Trophoblast cell (in vitro differentiated cells and primary cell): ENCODE results near the gene PTCD1.

Experiments
- DNase-seq, 2 donors: peaks; one replicate each; pipeline ENCODE4 v3.0.0-alpha.2; 2016
- H2AFZ ChIP-seq: 2 replicates; pipeline ENCODE4 v1.6.1; 2013; ENCODE audit warnings: low read length, moderate library complexity, mild to moderate bottlenecking; ENCODE audit not compliant: insufficient read depth, poor library complexity
- H2AK5ac ChIP-seq: 2 replicates; pipeline ENCODE4 v1.6.1; 2013; ENCODE audit warnings: mild to moderate bottlenecking, low read length
- H2BK120ac ChIP-seq: 2 replicates; pipeline ENCODE4 v1.6.1; 2013; ENCODE audit warnings: low read length, mild to moderate bottlenecking, moderate library complexity; ENCODE audit not compliant: insufficient read depth, poor library complexity
- H2BK12ac ChIP-seq: 2 replicates; pipeline ENCODE4 v1.6.1; 2013; ENCODE audit warnings: mild to moderate bottlenecking, low read length, moderate library complexity
- H2BK5ac ChIP-seq: 2 replicates; pipeline ENCODE4 v1.6.1; 2013; ENCODE audit warnings: low read length, low read depth, moderate library complexity, mild to moderate bottlenecking; ENCODE audit not compliant: poor library complexity
- H3K14ac ChIP-seq: 2 replicates; pipeline ENCODE4 v1.6.1; 2013; ENCODE audit warnings: mild to moderate bottlenecking, low read length
- H3K18ac ChIP-seq: 2 replicates; pipeline ENCODE4 v1.6.1; 2013; ENCODE audit warnings: mild to moderate bottlenecking, low read length
- H3K23ac ChIP-seq: 2 replicates; pipeline ENCODE4 v1.6.1; 2013; ENCODE audit warnings: low read length
- H3K27ac ChIP-seq: 2 replicates; pipeline ENCODE4 v1.5.1; 2013; ENCODE audit warnings: low read depth, mild to moderate bottlenecking, inconsistent platforms, low read length, moderate library complexity
- H3K27me3 ChIP-seq: 2 replicates; pipeline ENCODE4 v1.6.1; 2013; ENCODE audit warnings: inconsistent platforms, mild to moderate bottlenecking, low read length, moderate library complexity; ENCODE audit not compliant: insufficient read depth
- H3K36me3 ChIP-seq, 2 experiments: 1 replicate in 1 of 2; 2 replicates in 1 of 2; pipeline ENCODE4 v1.6.1; 2013; ENCODE audit warnings: low read length in 2 of 2, mild to moderate bottlenecking in 2 of 2, moderate library complexity in 1 of 2; ENCODE audit not compliant: insufficient read depth in 2 of 2, control insufficient read depth in 1 of 2
- H3K4ac ChIP-seq: 2 replicates; pipeline ENCODE4 v1.6.1; 2013; ENCODE audit warnings: low read depth, mild to moderate bottlenecking, low read length, moderate library complexity
- H3K4me1 ChIP-seq, 2 experiments: 1 replicate in 1 of 2; 2 replicates in 1 of 2; pipeline ENCODE4 v1.6.1; 2013; ENCODE audit warnings: low read length in 2 of 2, mild to moderate bottlenecking in 2 of 2, moderate library complexity in 1 of 2; ENCODE audit not compliant: insufficient read depth in 2 of 2, control insufficient read depth in 1 of 2
- H3K4me2 ChIP-seq: 2 replicates; pipeline ENCODE4 v1.6.1; 2013; ENCODE audit warnings: inconsistent platforms, mild to moderate bottlenecking, low read length, moderate library complexity
- H3K4me3 ChIP-seq: 2 replicates; pipeline ENCODE4 v1.5.1; 2013; ENCODE audit warnings: mild to moderate bottlenecking, low read depth, low read length, inconsistent platforms
- H3K79me1 ChIP-seq: one replicate; pipeline ENCODE4 v1.6.1; 2013; ENCODE audit warnings: low read length
- H3K79me2 ChIP-seq: 2 replicates; pipeline ENCODE4 v1.6.1; 2013; ENCODE audit warnings: low read length, mild to moderate bottlenecking; ENCODE audit not compliant: control insufficient read depth, insufficient read depth, poor library complexity
- H3K9ac ChIP-seq: 2 replicates; pipeline ENCODE4 v1.6.1; 2013; ENCODE audit warnings: mild to moderate bottlenecking, low read length
- H3K9me3 ChIP-seq: 2 replicates; pipeline ENCODE4 v1.6.1; 2013; ENCODE audit warnings: low read depth, mild to moderate bottlenecking, control low read depth, inconsistent platforms, low read length; ENCODE audit not compliant: insufficient read depth
- H4K12ac ChIP-seq: 2 replicates; pipeline ENCODE4 v1.6.1; 2013; ENCODE audit warnings: low read depth, mild to moderate bottlenecking, low read length, moderate library complexity
- H4K8ac ChIP-seq: 2 replicates; pipeline ENCODE4 v1.6.1; 2013; ENCODE audit warnings: low read depth, mild to moderate bottlenecking, low read length, moderate library complexity
- H4K91ac ChIP-seq: one replicate; pipeline ENCODE4 v1.6.1; 2013; ENCODE audit warnings: low read depth, mild to moderate bottlenecking, low read length, moderate library complexity
- WGBS: extraction: QIAGEN DNeasy Blood & Tissue Kit; methylation state at CpG from one replicate; pipeline ENCODE4 v1.1.7; 2013; ENCODE audit warnings: missing lambda C conversion rate; ENCODE audit not compliant: insufficient read length, insufficient coverage; ENCODE audit errors: extremely low coverage; 5-methylcytosine and 5-hydroxymethylcytosine counted together

Gene PTCD1

DNA sequence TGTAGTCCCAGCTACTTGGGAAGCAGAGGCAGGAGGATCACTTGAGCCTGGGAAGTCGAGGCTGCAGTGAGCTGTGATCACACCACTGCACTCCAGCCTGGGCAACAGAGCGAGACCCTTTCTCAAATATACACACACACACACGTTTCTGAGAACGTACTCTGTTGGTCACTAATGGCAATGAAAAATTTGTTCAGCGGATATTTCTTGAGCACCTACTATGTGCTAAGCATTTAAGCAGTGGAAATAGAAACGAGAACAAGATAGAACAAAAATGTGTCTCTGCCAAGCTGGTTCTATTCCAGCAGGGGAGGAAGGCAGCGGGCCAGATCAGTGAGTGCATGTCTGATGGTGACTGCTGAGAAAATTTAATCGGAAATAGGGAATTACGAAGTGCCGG lies 55.4 kb downstream of the PTCD1 start:
- Histone ChIP-seq H2BK120ac (no peak overlapping the region), H3K14ac (no peak overlapping the region), H4K91ac (no peak overlapping the region), H3K4me2 (no peak overlapping the region), H3K9ac (no peak overlapping the region), H3K4me3 (no peak overlapping the region), H3K79me1 (peaks cover 9% of the 10 kb centered on the region), H3K9me3 (peaks cover 5% of the 10 kb centered on the region), H3K18ac (no peak overlapping the region), H2BK12ac (no peak overlapping the region), H3K4me1 (peaks cover 9 to 11% of the 10 kb centered on the region in 2 experiments), H4K8ac (no peak overlapping the region), H3K79me2 (peaks cover 3% of the 10 kb centered on the region), H2AK5ac (no peak overlapping the region), H3K23ac (no peak overlapping the region), H3K4ac (no peak overlapping the region), H4K12ac (no peak overlapping the region), H3K27ac (no peak overlapping the region), H2BK5ac (no peak overlapping the region), H3K36me3 (peaks cover 45 to 48% of the 10 kb centered on the region in 2 experiments), H3K27me3 (no peaks in the 10 kb centered on the region), H2AFZ (no peak overlapping the region)
- DNase-seq: no peak
- WGBS: no CpG with 5 or more reads among the region's 10 CpGs

DNA sequence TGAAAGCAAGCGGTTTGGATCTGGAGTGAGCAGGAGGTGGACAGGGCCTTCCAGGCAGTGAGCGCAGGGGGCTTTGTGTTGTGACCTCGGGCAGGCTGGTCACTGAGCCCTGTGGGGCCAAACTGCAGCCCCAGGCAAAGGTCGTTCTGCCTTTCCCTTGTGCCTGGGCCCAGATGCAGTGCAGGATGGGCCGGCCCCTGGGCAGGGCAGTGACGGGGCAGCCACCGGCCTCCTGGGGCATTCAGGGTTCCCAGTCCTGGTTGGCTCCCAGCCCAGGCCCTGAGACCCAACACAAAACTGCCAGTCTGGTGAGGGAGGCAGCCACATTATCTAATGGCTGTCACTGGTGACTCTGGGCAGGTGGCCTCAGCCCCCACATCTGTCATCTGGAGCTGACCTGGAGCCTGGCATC lies 56.9 kb downstream of the PTCD1 start:
- Histone ChIP-seq H3K4me3 (no peak overlapping the region), H3K4me2 (no peak overlapping the region), H3K4ac (no peak overlapping the region), H2BK5ac (no peak overlapping the region), H2BK12ac (no peak overlapping the region), H3K9me3 (peaks cover 4% of the 10 kb centered on the region), H3K23ac (no peak overlapping the region), H3K14ac (no peak overlapping the region), H4K91ac (no peak overlapping the region), H3K9ac (no peak overlapping the region), H2BK120ac (no peak overlapping the region), H3K18ac (no peak overlapping the region), H4K8ac (no peak overlapping the region), H3K27me3 (no peaks in the 10 kb centered on the region), H3K36me3 (peaks cover 42 to 46% of the 10 kb centered on the region in 2 experiments), H3K27ac (no peak overlapping the region), H3K79me1 (peaks cover 9% of the 10 kb centered on the region), H4K12ac (no peak overlapping the region), H3K4me1 (peaks cover 9 to 11% of the 10 kb centered on the region in 2 experiments), H2AK5ac (no peak overlapping the region), H2AFZ (no peak overlapping the region), H3K79me2 (peaks cover 3% of the 10 kb centered on the region)
- no CpG with 5 or more reads among the region's 7 CpGs for WGBS
- no peak for DNase-seq

DNA sequence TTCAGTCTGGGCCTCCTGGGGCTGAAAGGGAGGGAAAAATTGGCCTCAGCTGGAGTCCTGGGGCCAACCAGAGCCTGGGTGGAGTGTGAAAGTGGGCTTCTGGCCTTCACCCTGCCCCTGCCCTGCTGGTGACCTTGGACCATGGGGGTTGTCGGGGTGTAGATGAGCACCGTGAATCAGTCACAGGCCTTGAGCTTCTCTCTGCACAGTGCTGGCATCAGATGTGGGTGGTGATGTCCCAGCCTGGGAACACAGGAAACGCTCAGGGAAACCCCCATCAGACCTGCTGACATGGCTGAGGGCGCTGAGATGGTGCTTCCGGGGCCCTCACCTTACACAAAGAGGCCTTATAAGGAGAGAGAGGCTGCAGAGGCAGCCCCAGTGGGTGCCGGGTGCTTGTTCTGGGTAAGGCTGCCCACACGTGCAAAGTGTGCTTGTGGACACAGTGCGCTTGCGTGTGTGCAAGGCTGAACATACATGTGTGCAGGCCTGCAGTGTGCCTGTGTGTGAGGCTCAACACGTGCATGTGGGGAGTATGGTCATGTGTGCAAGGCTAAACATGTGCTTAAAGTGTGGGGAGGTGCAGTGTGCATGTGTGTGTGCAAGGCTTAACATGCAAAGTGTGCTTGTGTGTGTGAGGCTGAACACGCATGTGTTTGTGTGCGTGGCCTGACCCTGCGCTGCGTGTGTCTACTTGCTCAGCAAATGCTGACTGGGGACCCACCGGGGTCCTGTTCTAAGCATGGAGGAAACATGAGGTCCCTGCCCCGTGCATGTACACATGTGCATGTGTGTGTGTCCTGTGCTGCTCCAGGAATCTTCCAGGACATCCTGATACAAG lies 57.6 kb downstream of the PTCD1 start:
- Histone ChIP-seq H2AK5ac (no peak overlapping the region), H3K23ac (no peak overlapping the region), H2BK120ac (no peak overlapping the region), H2BK12ac (no peak overlapping the region), H2BK5ac (no peak overlapping the region), H3K4me3 (no peak overlapping the region), H3K14ac (no peak overlapping the region), H3K79me2 (peaks cover 5% of the 10 kb centered on the region), H3K79me1 (peaks cover 9% of the 10 kb centered on the region), H2AFZ (no peak overlapping the region), H3K18ac (peak overlapping the region; percentile 15), H3K9ac (peak overlapping the region; percentile 8), H4K8ac (no peak overlapping the region), H3K4me1 (peaks cover 9 to 11% of the 10 kb centered on the region in 2 experiments), H3K4me2 (no peak overlapping the region), H4K12ac (no peak overlapping the region), H3K36me3 (peaks cover 36 to 40% of the 10 kb centered on the region in 2 experiments), H3K27ac (no peak overlapping the region), H3K4ac (peak overlapping the region; percentile 5), H4K91ac (peak overlapping the region; percentile 7), H3K27me3 (no peaks in the 10 kb centered on the region), H3K9me3 (peaks cover 2% of the 10 kb centered on the region)
- WGBS: no CpG with 5 or more reads among the region's 16 CpGs
- DNase-seq: peak; percentile 40 to 53

DNA sequence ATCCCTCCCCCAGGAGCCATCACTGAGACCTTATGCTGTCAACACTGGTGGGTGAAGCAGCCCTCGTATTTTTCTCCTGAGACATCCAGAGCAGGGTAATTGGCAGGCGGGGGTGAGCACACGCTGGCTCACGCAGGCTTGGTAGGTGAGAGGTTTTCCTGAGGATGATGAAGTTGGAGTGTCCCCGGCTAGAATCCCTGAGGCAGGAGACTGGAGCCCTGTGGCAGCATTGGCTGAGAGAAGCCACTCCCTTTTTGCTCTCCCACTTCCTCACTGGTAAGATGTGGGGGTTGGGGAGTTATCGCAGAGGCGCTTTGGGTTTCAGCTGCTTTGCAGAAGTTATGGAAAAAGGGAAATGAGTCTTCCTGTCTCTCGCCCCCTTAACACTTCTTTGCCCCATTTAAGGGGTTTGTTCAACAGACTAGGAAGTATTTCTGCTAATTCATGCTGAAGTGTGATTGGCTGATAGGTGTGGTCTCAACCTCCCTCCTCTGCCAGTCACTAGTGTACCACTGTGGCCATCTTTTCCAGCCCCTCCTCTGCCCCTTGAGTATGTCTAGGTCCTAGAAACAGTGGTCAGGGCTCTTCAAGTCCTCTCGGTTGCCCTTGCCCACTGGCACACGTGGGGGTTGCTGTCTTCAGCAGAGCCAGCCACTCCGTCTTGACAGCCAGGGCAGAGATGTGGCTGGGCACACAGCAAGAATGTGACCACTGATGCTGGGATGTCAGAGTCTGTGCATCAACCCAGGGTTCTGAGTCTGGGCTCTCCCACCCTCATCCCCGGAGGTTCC lies 58.4 kb downstream of the PTCD1 start:
- H3K9me3 ChIP-seq: peaks cover 2% of the 10 kb centered on the region
- no peak overlapping the region for H2AK5ac ChIP-seq
- H3K27me3 ChIP-seq: no peaks in the 10 kb centered on the region
- H2BK12ac ChIP-seq: peak overlapping the region; percentile 17
- no peak overlapping the region for H3K4me3 ChIP-seq
- H2BK120ac ChIP-seq: peak overlapping the region; percentile 68
- H3K27ac ChIP-seq: no peak overlapping the region
- H3K4me2 ChIP-seq: no peak overlapping the region
- peak overlapping the region; percentile 42 for H3K4ac ChIP-seq
- no peak overlapping the region for H2BK5ac ChIP-seq
- no peak overlapping the region for H3K23ac ChIP-seq
- H3K14ac ChIP-seq: peak overlapping the region; percentile 17
- no CpG with 5 or more reads among the region's 12 CpGs for WGBS
- H3K4me1 ChIP-seq: peaks cover 9 to 11% of the 10 kb centered on the region in 2 experiments
- H3K79me1 ChIP-seq: peaks cover 9% of the 10 kb centered on the region
- no peak overlapping the region for H3K9ac ChIP-seq
- H4K8ac ChIP-seq: no peak overlapping the region
- peak overlapping the region; percentile 46 for H4K12ac ChIP-seq
- no peak overlapping the region for H2AFZ ChIP-seq
- peak overlapping the region; percentile 38 for H3K18ac ChIP-seq
- H3K36me3 ChIP-seq: peaks cover 31 to 35% of the 10 kb centered on the region in 2 experiments
- peak; percentile 67 to 81 for DNase-seq
- peak overlapping the region; percentile 7 for H4K91ac ChIP-seq
- peaks cover 5% of the 10 kb centered on the region for H3K79me2 ChIP-seq
